IMR-90 (cell line): Measurements from ENCODE around the gene KIF5C. TPM values are rescaled to one million over a fixed set of nuclear protein-coding genes. Genes with fewer than 3 reads are reported as not detected.

ENCODE experiments used
- ATAC-seq: fragments of 200-7000 bp; cut with Tn5 transposase; 2 replicates; pipeline ENCODE4 v1.9.1; 2020; ENCODE audit warnings: low read depth, mild to moderate bottlenecking, moderate library complexity
- BruUV-seq: library from RNA; stranded (reverse); fragments of 400-500 nt; replicated peaks from 2 replicates; lab custom pipeline; 2021; lab: Mats Ljungman, UMichigan
- CTCF ChIA-PET: fragments of 300-600 bp; formaldehyde crosslinking; extraction: SDS; loops from one replicate; lab custom pipeline; 2021; ENCODE audit warnings: antibody characterized with exemption; lab: Yijun Ruan, JAX
- POLR2A ChIA-PET: fragments of 300-600 bp; sonication (Branson Sonifier 250); formaldehyde crosslinking; loops from one replicate; lab custom pipeline; 2022; ENCODE audit warnings: antibody characterized with exemption; ENCODE audit not compliant: unreplicated experiment; lab: Charles Lee
- DNase-seq: peaks from one replicate; pipeline ENCODE4 v3.0.0; 2013
- H2AFZ ChIP-seq: replicated peaks from 2 replicates; pipeline ENCODE3; 2013; ENCODE audit warnings: low read length, mild to moderate bottlenecking; ENCODE audit not compliant: poor library complexity
- H2AK5ac ChIP-seq: 2 replicates; pipeline ENCODE4 v1.6.1; 2013; ENCODE audit warnings: low read depth, low read length, inconsistent platforms
- H2AK9ac ChIP-seq: replicated peaks from 2 replicates; pipeline ENCODE3; 2013; ENCODE audit warnings: mild to moderate bottlenecking, low read depth, low read length, moderate library complexity; ENCODE audit not compliant: poor library complexity
- H2BK120ac ChIP-seq: 2 replicates; pipeline ENCODE4 v1.6.1; 2013; ENCODE audit warnings: low read depth, low read length, inconsistent platforms
- H2BK15ac ChIP-seq: 3 replicates; pipeline ENCODE4 v1.6.1; 2013; ENCODE audit warnings: low read depth, low read length, inconsistent platforms
- H2BK20ac ChIP-seq: 2 replicates; pipeline ENCODE4 v1.6.1; 2013; ENCODE audit warnings: low read depth, mild to moderate bottlenecking, inconsistent platforms, low read length, moderate library complexity
- H2BK5ac ChIP-seq: 2 replicates; pipeline ENCODE4 v1.6.1; 2013; ENCODE audit warnings: mild to moderate bottlenecking, low read depth, low read length, inconsistent platforms; ENCODE audit not compliant: poor library complexity, severe bottlenecking
- H3K14ac ChIP-seq: replicated peaks from 2 replicates; pipeline ENCODE4 v1.6.1; 2013; ENCODE audit warnings: low read depth, low read length, inconsistent platforms
- H3K18ac ChIP-seq: 2 replicates; pipeline ENCODE4 v1.6.1; 2013; ENCODE audit warnings: low read depth, low read length, control low read depth
- H3K23ac ChIP-seq: 2 replicates; pipeline ENCODE4 v1.6.1; 2013; ENCODE audit warnings: low read depth, low read length, inconsistent platforms
- H3K27ac ChIP-seq: 2 replicates; pipeline ENCODE4 v1.5.1; 2013; ENCODE audit warnings: mild to moderate bottlenecking, control low read depth, low read length; ENCODE audit not compliant: insufficient read depth
- H3K27me3 ChIP-seq: 2 replicates; pipeline ENCODE4 v1.6.1; 2013; ENCODE audit warnings: low read length; ENCODE audit not compliant: control insufficient read depth, insufficient read depth
- H3K36me3 ChIP-seq: 2 replicates; pipeline ENCODE4 v1.6.1; 2013; ENCODE audit warnings: low read length, mixed read lengths; ENCODE audit not compliant: control insufficient read depth, insufficient read depth
- H3K4ac ChIP-seq: 2 replicates; pipeline ENCODE4 v1.6.1; 2013; ENCODE audit warnings: low read depth, low read length, inconsistent platforms
- H3K4me1 ChIP-seq: 2 replicates; pipeline ENCODE4 v1.6.1; 2013; ENCODE audit warnings: low read length, mixed read lengths; ENCODE audit not compliant: control insufficient read depth, insufficient read depth
- H3K4me2 ChIP-seq: 2 replicates; pipeline ENCODE4 v1.6.1; 2013; ENCODE audit warnings: low read depth, mild to moderate bottlenecking, control low read depth, low read length, moderate library complexity
- H3K4me3 ChIP-seq: 2 replicates; pipeline ENCODE4 v1.5.1; 2013; ENCODE audit warnings: low read depth, mild to moderate bottlenecking, control low read depth, low read length, moderate library complexity; ENCODE audit not compliant: insufficient read depth
- H3K56ac ChIP-seq: 2 replicates; pipeline ENCODE4 v1.6.1; 2013; ENCODE audit warnings: low read length, inconsistent platforms; ENCODE audit not compliant: insufficient read depth; ENCODE audit errors: extremely low read depth
- H3K79me1 ChIP-seq, 2 experiments: 2 replicates each; pipeline ENCODE4 v1.6.1; 2013; ENCODE audit warnings: low read length in 2 of 2, inconsistent platforms in 1 of 2, low read depth in 1 of 2
- H3K9ac ChIP-seq: 2 replicates; pipeline ENCODE4 v1.6.1; 2013; ENCODE audit warnings: low read depth, low read length, control low read depth
- H3K9me1 ChIP-seq: 2 replicates; pipeline ENCODE4 v1.6.1; 2013; ENCODE audit warnings: low read length, inconsistent platforms; ENCODE audit not compliant: insufficient read depth
- H3K9me3 ChIP-seq: 2 replicates; pipeline ENCODE4 v1.6.1; 2013; ENCODE audit warnings: low read length; ENCODE audit not compliant: control insufficient read depth, insufficient read depth
- H4K20me1 ChIP-seq: 2 replicates; pipeline ENCODE4 v1.6.1; 2013; ENCODE audit warnings: low read length, inconsistent platforms; ENCODE audit not compliant: insufficient read depth
- H4K5ac ChIP-seq: 2 replicates; pipeline ENCODE4 v1.6.1; 2013; ENCODE audit warnings: mild to moderate bottlenecking, low read depth, low read length, control low read depth
- H4K8ac ChIP-seq, 2 experiments: 2 replicates each; pipeline ENCODE4 v1.6.1; 2013; ENCODE audit warnings: low read depth in 2 of 2, low read length in 2 of 2, control low read depth in 1 of 2, inconsistent platforms in 1 of 2
- H4K91ac ChIP-seq: 2 replicates; pipeline ENCODE4 v1.6.1; 2013; ENCODE audit warnings: low read depth, low read length, inconsistent platforms; ENCODE audit not compliant: insufficient read depth
- BHLHE40 ChIP-seq: fragments of 150-350 bp; IDR thresholded peaks from 2 replicates; pipeline ENCODE4 v1.6.1; 2016; ENCODE audit warnings: mild to moderate bottlenecking, low read depth, low read length
- CHD1 ChIP-seq: IDR thresholded peaks from 2 replicates; pipeline ENCODE4 v1.6.1; 2012; ENCODE audit warnings: low read depth, low read length, improper control_type of control experiment
- FOS ChIP-seq: fragments of 150-350 bp; IDR thresholded peaks from 2 replicates; pipeline ENCODE4 v1.6.1; 2016; ENCODE audit warnings: low read depth, low read length
- MAFK ChIP-seq: IDR thresholded peaks from 2 replicates; pipeline ENCODE4 v1.6.1; 2012; ENCODE audit warnings: low read depth, low read length, improper control_type of control experiment
- MAZ ChIP-seq: IDR thresholded peaks from 2 replicates; pipeline ENCODE4 v1.6.1; 2012; ENCODE audit warnings: low read depth, mild to moderate bottlenecking, low read length, improper control_type of control experiment, moderate library complexity, borderline replicate concordance
- POLR2A ChIP-seq: IDR thresholded peaks from 2 replicates; pipeline ENCODE4 v1.6.1; 2012; ENCODE audit warnings: mild to moderate bottlenecking, low read depth, low read length
- RCOR1 ChIP-seq: IDR thresholded peaks from 2 replicates; pipeline ENCODE4 v1.6.1; 2012; ENCODE audit warnings: mild to moderate bottlenecking, low read length, improper control_type of control experiment; ENCODE audit not compliant: insufficient replicate concordance
- RFX5 ChIP-seq: IDR thresholded peaks from 2 replicates; pipeline ENCODE4 v1.8.0; 2012; ENCODE audit warnings: low read depth, mild to moderate bottlenecking, low read length, moderate library complexity
- WGBS, 2 experiments: methylation state at CpG; one replicate each; pipeline versions ENCODE4 v1.1.5 to v1.1.7; 2013; ENCODE audit warnings: missing lambda C conversion rate in 2 of 2; ENCODE audit not compliant: insufficient read length in 1 of 2; ENCODE audit errors: extremely low coverage in 2 of 2; 5-methylcytosine and 5-hydroxymethylcytosine counted together
- dilution Hi-C: fragments of 300-500 bp; cut with HindIII; formaldehyde crosslinking; loops from one replicate; pipeline ENCODE4 v1.14.3; 2018; ENCODE audit warnings: low sequenced_read_pairs; ENCODE audit not compliant: unreplicated experiment
- in situ Hi-C: fragments of 300-500 bp; cut with MboI; formaldehyde crosslinking; loops from 3 replicates; pipeline ENCODE4 v1.14.3; 2019; ENCODE audit warnings: low sequenced_read_pairs, inconsistent platforms, mixed read lengths
- intact Hi-C: fragments of 100-400 bp; cut with micrococcal nuclease; formaldehyde crosslinking; loops from 2 replicates; pipeline ENCODE4 v1.10.0; 2022
- polyA plus RNA-seq, 3 experiments: library from polyadenylated mRNA; depleted of rRNA; stranded (reverse); fragments of >200 nt; gene quantifications; 2 replicates each; pipeline ENCODE4 v1.2.3, GENCODE V29; 2012; ENCODE audit warnings: low replicate concordance in 1 of 3
- total RNA-seq: library from RNA; depleted of rRNA; stranded (reverse); fragments of >200 nt; gene quantifications from 2 replicates; pipeline ENCODE4 v1.2.3, GENCODE V29; 2012
- TF ChIP-seq, protein P1 (sequence below): conservative IDR thresholded peaks from 2 replicates; pipeline ENCODE4 v1.5.1; 2012; ENCODE audit warnings: mild to moderate bottlenecking, low read depth, low read length, improper control_type of control experiment

The KIF5C gene
- total and polyA plus RNA-seq, 2 of the 4 experiments (the other 2 are of a cell fraction) = 0.10 to 0.18 TPM

GRCh38 chr2:148903979-148904378, 29.0 kb downstream of the KIF5C start:
- no TSS peak for BruUV-seq
- DNase-seq = no peak
- Histone ChIP-seq H3K23ac (no peak overlapping the region), H3K27ac (no peak overlapping the region), H4K20me1 (no peaks in the 10 kb centered on the region), H3K14ac (no peak overlapping the region), H4K91ac (no peak overlapping the region), H3K4me1 (no peaks in the 10 kb centered on the region), H2AK9ac (no peak overlapping the region), H3K56ac (no peak overlapping the region), H3K18ac (no peak overlapping the region), H2AK5ac (no peak overlapping the region), H3K4me2 (no peak overlapping the region), H3K79me1 (no peaks in the 10 kb centered on the region), H3K4ac (no peak overlapping the region), H3K9me1 (no peaks in the 10 kb centered on the region), H2BK15ac (no peak overlapping the region), H2AFZ (no peak overlapping the region), H3K27me3 (peaks cover 4% of the 10 kb centered on the region; the same call in 1 of the 2 replicates), H3K4me3 (no peak overlapping the region), H4K5ac (no peak overlapping the region), H3K9ac (no peak overlapping the region), H2BK5ac (no peak overlapping the region), H4K8ac (no peak overlapping the region), H3K9me3 (no peaks in the 10 kb centered on the region), H3K36me3 (no peaks in the 10 kb centered on the region), H2BK20ac (no peak overlapping the region), H2BK120ac (no peak overlapping the region)
- ChIA-PET CTCF (no interaction called here), POLR2A (no interaction called here)
- TF ChIP-seq FOS = no peak
- no peak for TF ChIP-seq POLR2A
- TF ChIP-seq BHLHE40 = no peak
- TF ChIP-seq, protein P1, sequence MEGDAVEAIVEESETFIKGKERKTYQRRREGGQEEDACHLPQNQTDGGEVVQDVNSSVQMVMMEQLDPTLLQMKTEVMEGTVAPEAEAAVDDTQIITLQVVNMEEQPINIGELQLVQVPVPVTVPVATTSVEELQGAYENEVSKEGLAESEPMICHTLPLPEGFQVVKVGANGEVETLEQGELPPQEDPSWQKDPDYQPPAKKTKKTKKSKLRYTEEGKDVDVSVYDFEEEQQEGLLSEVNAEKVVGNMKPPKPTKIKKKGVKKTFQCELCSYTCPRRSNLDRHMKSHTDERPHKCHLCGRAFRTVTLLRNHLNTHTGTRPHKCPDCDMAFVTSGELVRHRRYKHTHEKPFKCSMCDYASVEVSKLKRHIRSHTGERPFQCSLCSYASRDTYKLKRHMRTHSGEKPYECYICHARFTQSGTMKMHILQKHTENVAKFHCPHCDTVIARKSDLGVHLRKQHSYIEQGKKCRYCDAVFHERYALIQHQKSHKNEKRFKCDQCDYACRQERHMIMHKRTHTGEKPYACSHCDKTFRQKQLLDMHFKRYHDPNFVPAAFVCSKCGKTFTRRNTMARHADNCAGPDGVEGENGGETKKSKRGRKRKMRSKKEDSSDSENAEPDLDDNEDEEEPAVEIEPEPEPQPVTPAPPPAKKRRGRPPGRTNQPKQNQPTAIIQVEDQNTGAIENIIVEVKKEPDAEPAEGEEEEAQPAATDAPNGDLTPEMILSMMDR = no peak
- TF ChIP-seq MAFK = no peak
- no peak for TF ChIP-seq RCOR1
- no peak for TF ChIP-seq MAZ
- no peak for TF ChIP-seq CHD1
- TF ChIP-seq RFX5 = no peak
- dilution Hi-C loops = no loop called here
- WGBS, 2 experiments = no CpG with 5 or more reads among the region's 4 CpGs
- no peak for ATAC-seq
- intact Hi-C loops = no loop called here
- in situ Hi-C loops = no loop called here
